SIG-M5 treated with dmso at 0.1 percent for 504 hours (cell line): ENCODE data around the gene FMNL2.

Experiments used
- DNase-seq: peaks from one replicate; lab custom pipeline; 2025; ENCODE audit not compliant: unreplicated experiment; lab: John Stamatoyannopoulos, UW

FMNL2 gene

GRCh38 chr2:152421521-152422370 is 86.8 kb downstream of the FMNL2 start:
- DNase-seq, result peak; percentile 95

GRCh38 chr2:152423684-152424083 is 88.7 kb downstream of the FMNL2 start:
- no peak for DNase-seq

- DNase-seq, result no peak
These were observed 91.1 kb downstream of the FMNL2 start for GRCh38 chr2:152425765-152426727.

GRCh38 chr2:152426801-152427200 is 91.8 kb downstream of the FMNL2 start:
- DNase-seq, result no peak

GRCh38 chr2:152427902-152428301 is 92.9 kb downstream of the FMNL2 start:
- no peak for DNase-seq

GRCh38 chr2:152428800-152429582 is 94.0 kb downstream of the FMNL2 start:
- DNase-seq, result no peak

- no peak for DNase-seq
These were observed 95.9 kb downstream of the FMNL2 start for GRCh38 chr2:152430876-152431275.

GRCh38 chr2:152431370-152432098 is 96.6 kb downstream of the FMNL2 start:
- DNase-seq, result no peak

GRCh38 chr2:152432206-152432653 is 97.3 kb downstream of the FMNL2 start:
- peak; percentile 77 for DNase-seq

- no peak for DNase-seq
These were observed 97.8 kb downstream of the FMNL2 start for GRCh38 chr2:152432765-152433164.

GRCh38 chr2:152433289-152433688 is 98.3 kb downstream of the FMNL2 start:
- no peak for DNase-seq

GRCh38 chr2:152433791-152434190 is 98.8 kb downstream of the FMNL2 start:
- no peak for DNase-seq

- DNase-seq, result no peak
These were observed 99.6 kb downstream of the FMNL2 start for GRCh38 chr2:152434395-152435182.

GRCh38 chr2:152436148-152436547 is 101.2 kb downstream of the FMNL2 start:
- DNase-seq, result no peak

GRCh38 chr2:152437276-152438108 is 102.5 kb downstream of the FMNL2 start:
- no peak for DNase-seq

- DNase-seq, result no peak
These were observed 105.1 kb downstream of the FMNL2 start for GRCh38 chr2:152440049-152440448.

- DNase-seq, result no peak
These were observed 105.5 kb downstream of the FMNL2 start for GRCh38 chr2:152440460-152440859.

GRCh38 chr2:152441961-152442360 is 107.0 kb downstream of the FMNL2 start:
- no peak for DNase-seq

GRCh38 chr2:152443771-152444170 is 108.8 kb downstream of the FMNL2 start:
- DNase-seq, result no peak
